Activated CD4-positive, alpha-beta T cell treated with anti-CD3 and anti-CD28 coated beads, Interleukin-2, amount 10 ng/mL, durations not matched to agents 24 days and 14 days (primary cell): ENCODE data around the gene MX2. TPM values are rescaled to one million over a fixed set of nuclear protein-coding genes. Genes with fewer than 3 reads are reported as not detected.
"Not testable (repeated sequence)": the region's sequence is repeated elsewhere in the genome, so short reads cannot be mapped to it uniquely, and the experiment has no call there.

Experiments used
- DNase-seq: peaks from one replicate; pipeline ENCODE4 v3.0.0; 2022
- H3K27ac Mint-ChIP-seq: one replicate; pipeline ENCODE4 v1.8.0; 2022; ENCODE audit warnings: mild to moderate bottlenecking, mixed read lengths
- H3K27me3 Mint-ChIP-seq: one replicate; pipeline ENCODE4 v1.8.0; 2022; ENCODE audit warnings: mixed read lengths
- H3K36me3 Mint-ChIP-seq: one replicate; pipeline ENCODE4 v1.8.0; 2022; ENCODE audit warnings: low read depth, mild to moderate bottlenecking, mixed read lengths
- H3K4me1 Mint-ChIP-seq: one replicate; pipeline ENCODE4 v1.8.0; 2021; ENCODE audit warnings: mixed read lengths
- H3K4me3 Mint-ChIP-seq: one replicate; pipeline ENCODE4 v1.8.0; 2022; ENCODE audit warnings: mild to moderate bottlenecking, moderate library complexity, mixed read lengths
- H3K9me3 Mint-ChIP-seq: one replicate; pipeline ENCODE4 v1.8.0; 2021; ENCODE audit warnings: mixed read lengths
- intact Hi-C: fragments of 100-400 bp; cut with micrococcal nuclease; formaldehyde crosslinking; loops from one replicate; pipeline ENCODE4 v1.15.1; 2023
- total RNA-seq: library from RNA; stranded (reverse); gene quantifications from 2 replicates; pipeline ENCODE4 v1.2.3, GENCODE V29; 2022

The MX2 gene
- total RNA-seq, 1 donor from 2014 or later, result 8.6 TPM

DNA sequence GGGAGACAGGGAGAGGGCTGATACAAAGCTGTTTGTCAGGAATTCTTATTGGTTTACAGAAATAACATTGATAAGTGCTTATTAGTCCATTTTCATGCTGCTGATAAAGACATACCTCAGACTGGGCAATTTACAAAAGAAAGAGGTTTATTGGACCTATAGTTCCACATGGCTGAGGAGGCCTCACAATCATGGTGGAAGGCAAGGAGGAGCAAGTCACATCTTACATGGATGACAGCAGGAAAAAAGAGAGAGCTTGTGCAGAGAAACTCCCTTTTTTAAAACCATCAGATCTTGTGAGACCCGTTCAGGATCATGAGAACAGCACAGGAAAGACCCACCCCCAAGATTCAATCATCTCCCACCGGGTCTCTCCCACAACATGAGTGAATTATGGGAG lies 55.7 kb downstream of the MX2 start:
- DNase-seq, H3K27ac Mint-ChIP-seq, H3K36me3 Mint-ChIP-seq, H3K4me3 Mint-ChIP-seq, intact Hi-C loops: not testable (repeated sequence)
- H3K4me1 Mint-ChIP-seq, result peaks cover 28% of the 10 kb centered on the region
- peaks cover 21% of the 10 kb centered on the region for H3K27me3 Mint-ChIP-seq
- H3K9me3 Mint-ChIP-seq, result peaks cover 16% of the 10 kb centered on the region

DNA sequence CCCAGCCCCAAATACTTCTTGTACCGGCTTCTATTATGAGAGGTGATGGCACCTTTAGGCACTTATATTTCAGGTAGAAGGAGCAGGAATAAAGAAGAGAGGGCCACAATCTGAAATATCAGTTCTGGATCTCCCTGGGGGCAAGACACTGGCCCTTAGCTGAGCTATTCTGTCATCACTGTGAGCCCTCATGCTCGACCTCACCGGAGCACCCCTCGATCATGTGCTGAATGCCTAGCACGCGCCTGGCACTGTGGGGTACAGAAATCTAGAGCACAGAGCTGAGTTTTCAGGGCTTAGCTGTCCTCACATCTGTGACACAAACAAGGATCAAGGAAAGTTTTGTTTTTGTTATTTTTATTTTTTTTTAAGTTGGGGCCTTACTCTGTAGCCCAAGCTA lies 56.6 kb downstream of the MX2 start:
- no peak for DNase-seq
- peaks cover 36% of the 10 kb centered on the region for H3K4me1 Mint-ChIP-seq
- peaks cover 14% of the 10 kb centered on the region for H3K27me3 Mint-ChIP-seq
- H3K9me3 Mint-ChIP-seq, result peaks cover 11% of the 10 kb centered on the region
- peaks cover 4% of the 10 kb centered on the region for H3K36me3 Mint-ChIP-seq
- no peak overlapping the region for H3K27ac Mint-ChIP-seq
- intact Hi-C loops, result no loop called here
- H3K4me3 Mint-ChIP-seq, result no peak overlapping the region

DNA sequence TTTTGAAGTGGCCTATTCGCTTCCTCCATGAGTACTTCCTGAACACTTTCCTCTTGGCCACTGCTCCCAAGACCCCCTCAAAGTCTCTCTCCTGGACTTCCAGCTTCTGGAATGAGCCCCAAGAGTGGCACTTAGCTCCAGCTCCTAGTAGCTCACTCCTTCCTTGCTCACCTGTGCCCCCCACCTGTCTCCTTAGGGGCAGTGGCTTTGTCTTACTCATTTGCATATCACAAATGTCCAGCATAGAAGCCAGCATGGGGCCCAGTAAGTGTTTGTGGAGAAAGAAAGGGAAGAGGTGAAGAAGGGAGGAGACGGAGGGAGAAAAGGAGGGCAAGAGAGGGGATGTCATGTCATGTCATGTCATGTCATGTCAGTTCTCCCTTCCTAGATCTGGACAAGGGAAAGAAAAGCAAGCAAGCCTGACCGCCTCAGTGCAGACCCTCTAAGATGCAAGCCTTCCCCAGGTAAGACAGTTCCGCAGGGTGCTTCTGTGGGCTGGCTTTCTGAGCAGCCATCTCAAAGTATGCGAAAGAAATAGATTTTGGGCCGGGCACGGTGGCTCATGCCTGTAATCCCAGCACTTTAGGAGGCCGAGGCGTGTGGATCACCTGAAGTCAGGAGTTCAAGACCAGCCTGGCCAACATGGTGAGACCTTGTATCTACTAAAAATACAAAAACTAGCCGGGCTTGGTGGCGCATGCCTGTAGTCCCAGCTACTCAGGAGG lies 57.3 kb downstream of the MX2 start:
- peak overlapping the region; percentile 27 for H3K4me3 Mint-ChIP-seq
- intact Hi-C loops, result no loop called here
- no peak for DNase-seq
- peaks cover 2% of the 10 kb centered on the region for H3K36me3 Mint-ChIP-seq
- H3K9me3 Mint-ChIP-seq, result peaks cover 6% of the 10 kb centered on the region
- peak overlapping the region; percentile 32 for H3K27ac Mint-ChIP-seq
- peaks cover 41% of the 10 kb centered on the region for H3K4me1 Mint-ChIP-seq
- H3K27me3 Mint-ChIP-seq, result peaks cover 10% of the 10 kb centered on the region

DNA sequence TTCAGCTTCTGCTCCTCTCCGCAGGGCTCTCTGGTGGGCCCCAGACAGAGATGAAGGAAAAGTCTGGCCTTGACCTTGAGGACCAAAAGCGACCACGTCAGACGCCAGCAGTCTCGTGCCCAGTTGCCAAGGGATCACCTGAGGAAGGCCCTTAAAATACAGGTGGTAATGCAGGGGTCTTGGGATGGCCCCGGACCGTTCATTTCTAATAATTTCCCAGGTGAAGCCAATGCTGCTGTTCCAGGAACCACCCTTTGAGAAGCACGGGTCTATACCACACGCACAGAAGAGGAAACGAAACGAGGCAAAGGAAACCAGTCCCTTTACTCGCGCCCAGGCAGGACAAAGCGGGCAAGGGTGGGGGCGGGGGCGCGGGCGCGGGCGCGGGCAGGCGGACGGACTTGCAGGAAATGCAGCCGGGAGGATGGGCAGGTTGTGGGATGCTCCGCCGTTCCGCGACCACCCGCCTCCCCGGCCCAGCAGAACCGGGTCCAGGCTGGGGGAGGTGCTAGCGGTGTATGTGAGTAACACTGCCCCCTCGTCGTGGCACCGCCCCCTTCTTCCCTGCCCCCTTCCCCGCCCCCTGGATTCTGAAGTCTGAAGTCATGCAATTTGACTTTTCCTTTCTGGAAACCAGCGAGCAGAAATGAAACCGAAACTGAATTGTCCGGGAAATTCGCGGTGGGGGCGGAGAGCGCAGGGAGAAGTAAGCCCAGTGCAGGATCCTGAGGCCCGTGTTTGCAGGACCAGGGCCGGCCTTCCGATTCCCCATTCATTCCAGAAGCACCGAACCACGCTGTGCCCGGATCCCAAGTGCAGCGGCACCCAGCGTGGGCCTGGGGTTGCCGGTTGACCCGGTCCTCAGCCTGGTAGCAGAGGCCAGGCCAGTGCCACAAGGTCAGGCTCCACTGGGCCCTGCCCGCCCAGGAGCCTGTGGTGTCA lies 58.4 kb downstream of the MX2 start:
- peak overlapping the region; percentile 86 for H3K4me3 Mint-ChIP-seq
- peaks cover 52% of the 10 kb centered on the region for H3K4me1 Mint-ChIP-seq
- DNase-seq, result peak; percentile 89
- peaks cover 2% of the 10 kb centered on the region for H3K27me3 Mint-ChIP-seq
- intact Hi-C loops, result loop anchor here (10.0 kb wide), 1 partner anchor 815 kb away; no protein-coding TSS in a partner anchor
- H3K36me3 Mint-ChIP-seq, result peaks cover 3% of the 10 kb centered on the region
- peaks cover 5% of the 10 kb centered on the region for H3K9me3 Mint-ChIP-seq
- H3K27ac Mint-ChIP-seq, result peak overlapping the region; percentile 86

DNA sequence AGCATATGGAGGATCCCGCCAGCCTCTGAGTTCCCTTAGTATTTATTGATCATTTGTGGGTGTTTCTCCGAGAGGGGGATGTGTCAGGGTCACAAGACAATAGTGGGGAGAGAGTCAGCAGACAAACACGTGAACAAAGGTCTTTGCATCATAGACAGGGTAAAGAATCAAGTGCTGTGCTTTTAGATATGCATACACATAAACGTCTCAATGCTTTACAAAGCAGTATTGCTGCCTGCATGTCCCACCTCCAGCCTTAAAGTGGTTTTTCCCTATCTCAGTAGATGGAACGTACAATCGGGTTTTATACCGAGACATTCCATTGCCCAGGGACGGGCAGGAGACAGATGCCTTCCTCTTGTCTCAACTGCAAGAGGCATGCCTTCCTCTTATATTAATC lies 59.2 kb downstream of the MX2 start:
- H3K36me3 Mint-ChIP-seq, DNase-seq, H3K9me3 Mint-ChIP-seq, H3K27me3 Mint-ChIP-seq: not testable (repeated sequence)
- Mint-ChIP-seq H3K27ac (peak overlapping the region; percentile 86), H3K4me1 (peaks cover 57% of the 10 kb centered on the region), H3K4me3 (peak overlapping the region; percentile 86)
- intact Hi-C loops, result loop anchor here (10.0 kb wide), 1 partner anchor 814 kb away; no protein-coding TSS in a partner anchor

DNA sequence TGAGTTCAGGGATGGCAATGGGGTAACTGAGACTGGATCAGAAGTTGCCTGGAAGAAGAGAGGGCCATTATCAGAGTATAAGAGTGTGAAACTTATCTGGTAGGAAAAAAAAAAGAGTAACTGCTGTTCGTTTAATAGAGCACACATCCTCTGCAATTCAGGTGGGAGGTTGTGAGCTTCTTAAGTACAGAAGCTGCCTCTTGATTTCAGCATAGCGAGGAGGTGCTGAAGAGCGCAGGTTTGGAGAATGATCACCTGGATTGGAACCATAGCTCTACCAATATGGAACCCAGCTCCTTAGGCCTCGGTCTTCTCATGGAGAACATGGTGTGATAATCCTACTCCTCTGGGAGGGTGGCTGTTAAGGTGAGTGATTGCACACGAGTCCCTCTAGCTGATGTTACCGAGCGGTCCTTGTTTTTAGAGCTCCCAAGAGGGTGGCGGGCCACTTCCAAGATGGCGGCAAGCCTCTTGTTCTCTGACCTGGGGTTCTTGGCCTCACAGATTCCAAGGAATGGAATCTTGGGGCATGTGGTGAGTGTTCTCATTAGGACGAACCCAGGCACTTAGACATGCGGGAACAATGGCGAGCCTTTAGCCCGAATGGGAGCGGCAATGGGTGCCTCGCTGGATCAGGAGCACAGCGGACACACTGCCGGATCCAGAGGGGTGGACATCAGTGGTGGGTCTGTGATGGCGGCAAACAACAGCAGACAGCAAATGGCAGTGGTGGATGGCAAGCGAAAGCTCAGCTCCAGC lies 60.9 kb downstream of the MX2 start:
- DNase-seq, result no peak
- intact Hi-C loops, result loop anchor here (10.0 kb wide), 1 partner anchor 812 kb away; no protein-coding TSS in a partner anchor
- Mint-ChIP-seq H3K36me3 (peaks cover 13% of the 10 kb centered on the region), H3K27me3 (no peaks in the 10 kb centered on the region), H3K4me1 (peaks cover 65% of the 10 kb centered on the region), H3K27ac (peak overlapping the region; percentile 48), H3K4me3 (peak overlapping the region; percentile 20), H3K9me3 (no peaks in the 10 kb centered on the region)

DNA sequence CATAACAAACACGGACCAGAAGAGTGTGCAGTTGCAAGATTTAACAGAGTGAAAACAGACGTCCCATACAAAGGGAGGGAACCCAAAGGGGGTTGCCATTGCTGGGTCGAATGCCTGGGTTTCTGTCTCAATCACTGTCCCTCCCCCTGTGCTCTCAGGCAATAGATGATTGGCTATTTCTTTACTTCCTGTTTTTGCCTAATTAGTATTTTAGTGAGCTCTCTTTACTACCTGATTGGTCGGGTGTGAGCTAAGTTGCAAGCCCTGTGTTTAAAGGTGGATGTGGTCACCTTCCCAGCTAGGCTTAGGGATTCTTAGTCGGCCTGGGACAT lies 61.4 kb downstream of the MX2 start:
- peaks cover 71% of the 10 kb centered on the region for H3K4me1 Mint-ChIP-seq
- DNase-seq, H3K9me3 Mint-ChIP-seq, H3K4me3 Mint-ChIP-seq, H3K27me3 Mint-ChIP-seq: not testable (repeated sequence)
- H3K36me3 Mint-ChIP-seq, result peaks cover 19% of the 10 kb centered on the region
- intact Hi-C loops, result loop anchor here (10.0 kb wide), 1 partner anchor 812 kb away; no protein-coding TSS in a partner anchor
- H3K27ac Mint-ChIP-seq, result peak overlapping the region; percentile 98

DNA sequence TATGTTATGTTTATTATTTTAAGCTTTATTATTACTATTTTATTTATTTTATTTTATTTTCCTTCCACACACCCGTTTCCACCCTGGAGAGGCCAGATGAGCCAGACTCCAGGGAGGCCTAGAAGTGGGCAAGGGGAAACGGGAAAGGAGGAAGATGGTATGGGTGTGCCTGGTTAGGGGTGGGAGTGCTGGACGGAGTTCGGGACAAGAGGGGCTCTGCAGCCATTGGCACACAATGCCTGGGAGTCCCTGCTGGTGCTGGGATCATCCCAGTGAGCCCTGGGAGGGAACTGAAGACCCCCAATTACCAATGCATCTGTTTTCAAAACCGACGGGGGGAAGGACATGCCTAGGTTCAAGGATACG lies 63.7 kb downstream of the MX2 start:
- H3K4me1 Mint-ChIP-seq, result peaks cover 80% of the 10 kb centered on the region
- intact Hi-C loops, result loop anchor here (5.0 to 10.0 kb wide), 2 partner anchors 577 to 809 kb away; no protein-coding TSS in a partner anchor

DNA sequence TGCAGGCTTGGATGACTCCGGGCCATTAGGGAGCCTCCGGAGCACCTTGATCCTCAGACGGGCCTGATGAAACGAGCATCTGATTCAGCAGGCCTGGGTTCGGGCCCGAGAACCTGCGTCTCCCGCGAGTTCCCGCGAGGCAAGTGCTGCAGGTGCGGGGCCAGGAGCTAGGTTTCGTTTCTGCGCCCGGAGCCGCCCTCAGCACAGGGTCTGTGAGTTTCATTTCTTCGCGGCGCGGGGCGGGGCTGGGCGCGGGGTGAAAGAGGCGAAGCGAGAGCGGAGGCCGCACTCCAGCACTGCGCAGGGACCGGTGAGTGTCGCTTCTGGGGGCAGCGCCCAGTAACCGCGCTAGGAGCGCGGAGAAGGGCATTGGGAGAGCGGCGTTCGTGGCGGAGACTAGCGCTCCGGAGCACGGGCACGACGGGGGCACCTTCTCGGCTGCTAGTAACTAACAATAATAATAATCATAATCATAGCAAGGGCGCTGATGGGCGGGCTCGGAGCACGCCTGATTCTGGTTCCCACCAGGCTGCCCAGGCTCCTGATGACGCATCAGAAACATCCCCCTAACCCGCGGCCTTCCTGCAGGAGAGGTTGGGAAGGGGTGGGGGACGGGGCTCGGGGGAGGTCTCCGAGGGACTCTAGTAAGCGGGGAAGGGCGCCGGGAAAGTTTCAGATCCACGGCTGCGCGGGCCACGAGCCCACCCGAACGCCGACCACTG lies 64.3 kb downstream of the MX2 start, which contains the start of gene MX1:
TSS of gene MX1 (plus strand) at position 286 of the 722 bp plus-strand sequence. CDS start 5,832 bp downstream, outside the sequence.
- DNase-seq, result peak; percentile 98
- Mint-ChIP-seq H3K27me3 (no peaks in the 10 kb centered on the region), H3K4me3 (peak within 1 kb of the TSS; percentile 97), H3K9me3 (no peaks in the 10 kb centered on the region), H3K36me3 (peaks cover 41% of the 10 kb centered on the region), H3K27ac (peak within 1 kb of the TSS; percentile 98), H3K4me1 (peaks cover 78% of the 10 kb centered on the region)
- intact Hi-C loops, result loop anchor here (2.0 to 10.0 kb wide), 3 partner anchors 63 to 809 kb away; partner anchors contain the start of gene MX2

More for the DNA sequence above, 63.7 kb downstream of the MX2 start:
- H3K27me3 Mint-ChIP-seq, result no peaks in the 10 kb centered on the region
- H3K27ac Mint-ChIP-seq, result peak overlapping the region; percentile 98
- H3K4me3 Mint-ChIP-seq, result peak overlapping the region; percentile 97
- peaks cover 36% of the 10 kb centered on the region for H3K36me3 Mint-ChIP-seq
- DNase-seq, result no peak
- H3K9me3 Mint-ChIP-seq, result no peaks in the 10 kb centered on the region

DNA sequence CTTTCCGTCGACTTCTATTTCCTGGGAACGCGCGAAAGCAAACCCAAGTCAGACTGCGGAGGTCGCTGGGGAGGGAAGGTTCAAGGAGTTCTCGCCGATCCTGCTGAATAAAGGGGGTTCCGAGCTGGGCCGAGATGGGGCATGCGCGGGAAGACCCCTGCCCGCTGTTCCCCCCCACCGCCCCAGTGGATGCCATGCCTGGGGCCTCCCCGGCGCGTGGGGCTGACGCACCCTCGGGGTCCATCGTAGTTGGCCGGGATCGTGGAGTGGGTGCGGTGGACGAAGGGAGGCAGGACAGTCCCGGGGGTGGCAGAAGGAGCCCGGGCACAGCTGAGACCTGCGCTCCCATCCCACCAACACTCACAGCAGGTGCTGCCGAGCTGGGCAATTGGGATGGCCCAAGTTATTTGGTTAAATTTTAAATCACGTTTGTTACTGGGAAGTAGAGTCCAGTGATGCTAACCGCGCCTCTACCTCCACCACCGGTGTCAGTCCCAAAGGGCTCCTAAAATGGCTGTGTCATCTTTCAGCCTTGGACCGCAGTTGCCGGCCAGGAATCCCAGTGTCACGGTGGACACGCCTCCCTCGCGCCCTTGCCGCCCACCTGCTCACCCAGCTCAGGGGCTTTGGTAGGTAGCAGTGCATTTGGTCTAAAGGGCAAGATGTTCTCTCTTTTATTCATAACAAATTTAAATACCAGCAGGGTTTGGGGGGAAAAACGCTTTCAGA lies 65.0 kb downstream of the MX2 start:
- Mint-ChIP-seq H3K4me3 (peak overlapping the region; percentile 97), H3K27ac (peak overlapping the region; percentile 98), H3K4me1 (peaks cover 76% of the 10 kb centered on the region), H3K36me3 (peaks cover 46% of the 10 kb centered on the region), H3K27me3 (no peaks in the 10 kb centered on the region), H3K9me3 (no peaks in the 10 kb centered on the region)
- DNase-seq, result peak; percentile 69
- intact Hi-C loops, result loop anchor here (2.0 to 10.0 kb wide), 3 partner anchors 64 to 808 kb away; partner anchors contain the start of gene MX2

DNA sequence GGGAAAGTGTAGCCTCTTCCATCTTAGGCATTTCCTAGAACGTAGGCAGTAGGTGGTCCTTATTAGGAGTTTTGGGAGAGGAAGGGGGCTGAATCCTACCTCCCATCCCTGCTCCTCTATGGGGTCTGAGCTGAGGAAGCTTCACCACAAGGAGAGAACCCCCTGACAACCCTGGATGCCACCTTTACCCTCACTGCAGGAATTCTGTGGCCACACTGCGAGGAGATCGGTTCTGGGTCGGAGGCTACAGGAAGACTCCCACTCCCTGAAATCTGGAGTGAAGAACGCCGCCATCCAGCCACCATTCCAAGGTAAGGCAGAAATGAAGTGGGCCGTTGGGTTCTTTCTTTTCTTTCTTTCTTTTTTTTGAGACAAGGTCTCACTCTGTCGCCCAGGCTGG lies 65.7 kb downstream of the MX2 start:
- peaks cover 54% of the 10 kb centered on the region for H3K36me3 Mint-ChIP-seq
- intact Hi-C loops, result loop anchor here (2.0 to 10.0 kb wide), 3 partner anchors 65 to 807 kb away; partner anchors contain the start of gene MX2
- H3K4me3 Mint-ChIP-seq, result peak overlapping the region; percentile 97
- DNase-seq, result no peak
- H3K9me3 Mint-ChIP-seq, result no peaks in the 10 kb centered on the region
- H3K27ac Mint-ChIP-seq, result peak overlapping the region; percentile 98
- peaks cover 71% of the 10 kb centered on the region for H3K4me1 Mint-ChIP-seq
- no peaks in the 10 kb centered on the region for H3K27me3 Mint-ChIP-seq

DNA sequence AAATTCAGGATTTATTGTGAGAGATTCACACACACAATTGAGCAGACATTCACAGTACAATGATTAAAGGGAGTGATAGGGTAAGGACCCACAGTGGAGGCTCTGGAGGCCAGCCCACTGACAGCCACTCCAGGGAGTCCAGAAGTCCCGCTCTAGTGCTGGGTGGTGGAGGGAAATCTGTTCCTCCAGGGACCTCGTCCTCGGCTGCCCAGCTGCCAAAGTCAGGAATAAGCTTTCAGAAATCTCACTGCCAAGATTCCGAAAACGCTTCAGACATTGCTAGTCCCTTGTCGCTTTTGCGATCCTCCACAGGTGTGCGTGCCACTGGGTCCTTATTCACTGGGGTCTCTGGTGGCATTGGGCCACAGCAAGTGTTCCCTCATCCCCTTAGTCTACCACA lies 66.5 kb downstream of the MX2 start:
- no peak for DNase-seq

More for the DNA sequence above, 66.5 kb downstream of the MX2 start:
- H3K4me1 Mint-ChIP-seq, result peaks cover 71% of the 10 kb centered on the region
- H3K9me3 Mint-ChIP-seq, result no peaks in the 10 kb centered on the region
- peaks cover 59% of the 10 kb centered on the region for H3K36me3 Mint-ChIP-seq
- H3K4me3 Mint-ChIP-seq, result peak overlapping the region; percentile 97
- no peaks in the 10 kb centered on the region for H3K27me3 Mint-ChIP-seq
- intact Hi-C loops, result loop anchor here (5.0 to 10.0 kb wide), 2 partner anchors 574 to 806 kb away; no protein-coding TSS in a partner anchor
- H3K27ac Mint-ChIP-seq, result peak overlapping the region; percentile 98
